H9 (cell line): ENCODE results near the gene CYSTM1. TPM values are rescaled to one million over a fixed set of nuclear protein-coding genes. Genes with fewer than 3 reads are reported as not detected.

ENCODE experiments used
- DNase-seq: peaks from one replicate; pipeline ENCODE4 v3.0.0-alpha.2; 2017
- H2AFZ ChIP-seq: one replicate; pipeline ENCODE4 v1.6.1; 2013; ENCODE audit warnings: mild to moderate bottlenecking, low read length, control low read depth, moderate library complexity
- H2AK5ac ChIP-seq: 2 replicates; pipeline ENCODE4 v1.6.1; 2013; ENCODE audit warnings: low read length, control low read depth, mixed read lengths; ENCODE audit not compliant: insufficient read length
- H2BK120ac ChIP-seq: one replicate; pipeline ENCODE4 v1.6.1; 2013; ENCODE audit warnings: low read depth, mild to moderate bottlenecking, low read length, control low read depth, inconsistent platforms; ENCODE audit not compliant: poor library complexity, severe bottlenecking
- H2BK12ac ChIP-seq: 2 replicates; pipeline ENCODE4 v1.6.1; 2013; ENCODE audit warnings: low read length, control low read depth, mixed read lengths, low read depth; ENCODE audit not compliant: insufficient read length
- H2BK15ac ChIP-seq: 2 replicates; pipeline ENCODE4 v1.6.1; 2013; ENCODE audit warnings: low read depth, low read length, control low read depth
- H2BK20ac ChIP-seq: one replicate; pipeline ENCODE4 v1.6.1; 2013; ENCODE audit warnings: low read depth, mild to moderate bottlenecking, low read length, control low read depth, inconsistent platforms; ENCODE audit not compliant: poor library complexity, severe bottlenecking
- H2BK5ac ChIP-seq: 2 replicates; pipeline ENCODE4 v1.6.1; 2013; ENCODE audit warnings: low read length, control low read depth, mixed read lengths; ENCODE audit not compliant: insufficient read length
- H3K14ac ChIP-seq: 2 replicates; pipeline ENCODE4 v1.6.1; 2013; ENCODE audit warnings: low read length, control low read depth; ENCODE audit not compliant: insufficient read depth
- H3K18ac ChIP-seq: 2 replicates; pipeline ENCODE4 v1.6.1; 2013; ENCODE audit warnings: low read depth, mild to moderate bottlenecking, mixed read lengths, low read length, control low read depth; ENCODE audit not compliant: insufficient read length
- H3K23ac ChIP-seq: 2 replicates; pipeline ENCODE4 v1.6.1; 2013; ENCODE audit warnings: low read length, control low read depth, mixed read lengths, low read depth; ENCODE audit not compliant: insufficient read length
- H3K23me2 ChIP-seq: 2 replicates; pipeline ENCODE4 v1.6.1; 2013; ENCODE audit warnings: low read depth, mild to moderate bottlenecking, mixed read lengths, low read length, control low read depth; ENCODE audit not compliant: insufficient read length, poor library complexity, severe bottlenecking
- H3K27ac ChIP-seq: 2 replicates; pipeline ENCODE4 v1.5.1; 2013; ENCODE audit warnings: low read length, control low read depth, mixed read lengths, low read depth; ENCODE audit not compliant: insufficient read length
- H3K27me3 ChIP-seq: 2 replicates; pipeline ENCODE4 v1.6.1; 2013; ENCODE audit warnings: low read length, control low read depth, inconsistent platforms; ENCODE audit not compliant: insufficient read depth
- H3K4ac ChIP-seq: 2 replicates; pipeline ENCODE4 v1.6.1; 2013; ENCODE audit warnings: low read depth, mild to moderate bottlenecking, control low read depth, inconsistent platforms, low read length, moderate library complexity
- H3K4me1 ChIP-seq: 2 replicates; pipeline ENCODE4 v1.6.1; 2013; ENCODE audit warnings: low read length, control low read depth, inconsistent platforms; ENCODE audit not compliant: insufficient read depth
- H3K4me2 ChIP-seq: 2 replicates; pipeline ENCODE4 v1.6.1; 2013; ENCODE audit warnings: low read length, control low read depth, mixed read lengths; ENCODE audit not compliant: insufficient read length, insufficient read depth
- H3K56ac ChIP-seq: 2 replicates; pipeline ENCODE4 v1.6.1; 2013; ENCODE audit warnings: low read depth, mild to moderate bottlenecking, mixed read lengths, low read length, control low read depth; ENCODE audit not compliant: insufficient read length
- H3K79me1 ChIP-seq: 2 replicates; pipeline ENCODE4 v1.6.1; 2013; ENCODE audit warnings: low read depth, mild to moderate bottlenecking, moderate library complexity, low read length, control low read depth, inconsistent platforms; ENCODE audit not compliant: insufficient read depth, poor library complexity, severe bottlenecking
- H3K79me2 ChIP-seq: 2 replicates; pipeline ENCODE4 v1.6.1; 2013; ENCODE audit warnings: low read length, control low read depth, inconsistent platforms; ENCODE audit not compliant: insufficient read depth
- H3K9ac ChIP-seq: 2 replicates; pipeline ENCODE4 v1.6.1; 2013; ENCODE audit warnings: low read length, control low read depth, mixed read lengths; ENCODE audit not compliant: insufficient read length; ENCODE audit errors: extremely low read depth
- H3K9me3 ChIP-seq: one replicate; pipeline ENCODE4 v1.6.1; 2013; ENCODE audit warnings: low read depth, low read length, inconsistent platforms; ENCODE audit not compliant: control insufficient read depth
- H3T11ph ChIP-seq: one replicate; pipeline ENCODE4 v1.6.1; 2013; ENCODE audit warnings: mild to moderate bottlenecking, low read length, control low read depth, inconsistent platforms
- H4K20me1 ChIP-seq: one replicate; pipeline ENCODE4 v1.6.1; 2013; ENCODE audit not compliant: control insufficient read depth, insufficient read length, insufficient read depth
- H4K5ac ChIP-seq: 2 replicates; pipeline ENCODE4 v1.6.1; 2013; ENCODE audit warnings: low read depth, mild to moderate bottlenecking, mixed read lengths, low read length, control low read depth; ENCODE audit not compliant: insufficient read length
- H4K8ac ChIP-seq: replicated peaks from 2 replicates; pipeline ENCODE4 v1.6.1; 2013; ENCODE audit warnings: low read length, control low read depth, mixed read lengths, low read depth; ENCODE audit not compliant: insufficient read length
- H4K91ac ChIP-seq: 2 replicates; pipeline ENCODE4 v1.6.1; 2013; ENCODE audit warnings: low read depth, mild to moderate bottlenecking, moderate library complexity, mixed read lengths, low read length, control low read depth; ENCODE audit not compliant: insufficient read length
- H3K27ac Mint-ChIP-seq, 3 experiments: 2 replicates in 2 of 3; 3 replicates in 1 of 3; pipeline ENCODE4 v1.8.0; 2020 to 2021; ENCODE audit warnings: mixed read lengths in 3 of 3, mild to moderate bottlenecking in 1 of 3, moderate library complexity in 1 of 3
- H3K27me3 Mint-ChIP-seq: 2 replicates; pipeline ENCODE4 v1.8.0; 2021; ENCODE audit warnings: low read depth, mild to moderate bottlenecking, moderate library complexity, mixed read lengths
- H3K36me3 Mint-ChIP-seq, 3 experiments: 2 replicates in 2 of 3; 3 replicates in 1 of 3; pipeline ENCODE4 v1.8.0; 2020 to 2021; ENCODE audit warnings: low read depth in 3 of 3, mixed read lengths in 3 of 3; ENCODE audit not compliant: insufficient read depth in 1 of 3
- H3K4me1 Mint-ChIP-seq, 2 experiments: 2 replicates each; pipeline ENCODE4 v1.8.0; 2020; ENCODE audit warnings: mixed read lengths in 2 of 2
- H3K4me3 Mint-ChIP-seq, 2 experiments: 2 replicates in 1 of 2; 3 replicates in 1 of 2; pipeline ENCODE4 v1.8.0; 2020 to 2021; ENCODE audit warnings: mild to moderate bottlenecking in 2 of 2, mixed read lengths in 2 of 2, moderate library complexity in 1 of 2
- H3K9me3 Mint-ChIP-seq, 2 experiments: 2 replicates in 1 of 2; 3 replicates in 1 of 2; pipeline ENCODE4 v1.8.0; 2020; ENCODE audit warnings: mild to moderate bottlenecking in 2 of 2, mixed read lengths in 2 of 2, moderate library complexity in 1 of 2
- WGBS: extraction: QIAGEN DNeasy Blood & Tissue Kit; methylation state at CpG from one replicate; pipeline ENCODE4 v1.1.7; 2013; ENCODE audit warnings: missing lambda C conversion rate, low lambda C conversion rate, mixed read lengths; ENCODE audit not compliant: insufficient read length; ENCODE audit errors: extremely low coverage; 5-methylcytosine and 5-hydroxymethylcytosine counted together
- total RNA-seq: library from RNA; stranded (reverse); gene quantifications from 2 replicates; pipeline ENCODE4 v1.2.1, GENCODE V29; 2021
- TF ChIP-seq, protein P1 (sequence below): fragments of 200-600 bp; sonication (generic); conservative IDR thresholded peaks from 3 replicates; pipeline ENCODE4 v1.8.0; 2021; ENCODE audit warnings: antibody characterized with exemption, mild to moderate bottlenecking

Gene CYSTM1
- total RNA-seq, 1 experiment from 2014 or later, result 20.6 TPM

DNA sequence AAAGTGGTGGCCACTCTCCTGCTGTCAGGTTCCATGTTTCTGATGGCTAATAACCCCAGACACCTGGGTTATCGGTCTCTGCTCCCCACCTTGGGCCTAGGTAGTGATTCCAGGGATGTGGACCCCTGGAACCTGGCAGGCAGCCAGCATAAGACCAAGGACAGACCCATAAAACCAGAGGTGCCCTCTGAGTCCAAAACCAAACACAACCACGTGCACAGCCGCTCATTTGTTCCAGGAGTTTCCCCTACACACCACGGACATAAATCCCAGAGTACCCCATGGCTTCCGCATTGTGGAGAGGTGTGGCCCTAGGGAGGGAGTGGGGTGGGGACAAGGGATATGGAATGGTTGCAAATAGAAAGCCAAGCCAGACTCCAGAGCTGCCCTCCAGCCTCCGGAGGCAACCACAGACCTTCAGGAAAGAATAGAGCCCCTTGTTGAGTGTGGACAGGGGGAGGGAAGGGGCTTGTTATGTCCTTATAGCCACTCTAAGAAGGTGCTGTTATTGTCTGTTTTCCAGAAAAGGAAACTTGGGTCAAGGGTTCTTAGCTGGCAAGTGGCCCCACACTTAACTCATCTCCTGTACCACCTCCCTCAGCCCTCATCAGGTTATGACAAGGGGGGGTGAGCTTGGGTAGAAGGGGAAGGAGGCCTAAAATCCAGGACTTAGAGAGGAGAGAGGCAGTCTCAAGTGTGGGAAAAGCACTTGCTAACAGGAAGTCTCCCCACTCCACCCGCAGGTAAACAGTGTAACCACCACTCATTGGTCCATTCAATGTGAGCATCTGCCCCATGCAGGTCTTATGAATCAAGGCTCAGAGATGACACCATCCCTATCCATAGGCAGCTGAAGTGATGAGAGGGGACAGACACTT lies 23.6 kb upstream of the CYSTM1 start:
- WGBS, result no CpG with 5 or more reads among the region's 7 CpGs
- Histone ChIP-seq H2BK12ac (no peak overlapping the region), H4K5ac (no peak overlapping the region), H2BK15ac (no peak overlapping the region), H3K79me1 (no peaks in the 10 kb centered on the region), H3K23ac (no peak overlapping the region), H3K23me2 (peaks cover 2% of the 10 kb centered on the region), H4K8ac (no peak overlapping the region), H3K18ac (no peak overlapping the region), H3T11ph (no peak overlapping the region), H3K27me3 (peaks cover 14% of the 10 kb centered on the region), H4K20me1 (no peaks in the 10 kb centered on the region), H2BK5ac (no peak overlapping the region), H3K27ac (no peak overlapping the region), H3K14ac (no peak overlapping the region), H2AFZ (no peak overlapping the region), H2BK20ac (no peak overlapping the region), H3K56ac (no peak overlapping the region), H4K91ac (no peak overlapping the region), H2AK5ac (no peak overlapping the region), H2BK120ac (no peak overlapping the region), H3K9me3 (no peaks in the 10 kb centered on the region), H3K79me2 (no peaks in the 10 kb centered on the region), H3K4me1 (no peaks in the 10 kb centered on the region; the same call in 1 of the 2 replicates), H3K9ac (no peak overlapping the region), H3K4ac (no peak overlapping the region), H3K4me2 (no peak overlapping the region)
- no peak overlapping the region for H3K4me3 Mint-ChIP-seq
- no peaks in the 10 kb centered on the region; a peak in 1 of 5 replicates for H3K9me3 Mint-ChIP-seq
- TF ChIP-seq, protein P1, sequence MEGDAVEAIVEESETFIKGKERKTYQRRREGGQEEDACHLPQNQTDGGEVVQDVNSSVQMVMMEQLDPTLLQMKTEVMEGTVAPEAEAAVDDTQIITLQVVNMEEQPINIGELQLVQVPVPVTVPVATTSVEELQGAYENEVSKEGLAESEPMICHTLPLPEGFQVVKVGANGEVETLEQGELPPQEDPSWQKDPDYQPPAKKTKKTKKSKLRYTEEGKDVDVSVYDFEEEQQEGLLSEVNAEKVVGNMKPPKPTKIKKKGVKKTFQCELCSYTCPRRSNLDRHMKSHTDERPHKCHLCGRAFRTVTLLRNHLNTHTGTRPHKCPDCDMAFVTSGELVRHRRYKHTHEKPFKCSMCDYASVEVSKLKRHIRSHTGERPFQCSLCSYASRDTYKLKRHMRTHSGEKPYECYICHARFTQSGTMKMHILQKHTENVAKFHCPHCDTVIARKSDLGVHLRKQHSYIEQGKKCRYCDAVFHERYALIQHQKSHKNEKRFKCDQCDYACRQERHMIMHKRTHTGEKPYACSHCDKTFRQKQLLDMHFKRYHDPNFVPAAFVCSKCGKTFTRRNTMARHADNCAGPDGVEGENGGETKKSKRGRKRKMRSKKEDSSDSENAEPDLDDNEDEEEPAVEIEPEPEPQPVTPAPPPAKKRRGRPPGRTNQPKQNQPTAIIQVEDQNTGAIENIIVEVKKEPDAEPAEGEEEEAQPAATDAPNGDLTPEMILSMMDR, result no peak
- H3K4me1 Mint-ChIP-seq, result peaks cover 32 to 39% of the 10 kb centered on the region in 2 experiments
- H3K36me3 Mint-ChIP-seq, result no peaks in the 10 kb centered on the region
- no peak for DNase-seq
- peaks cover 37% of the 10 kb centered on the region for H3K27me3 Mint-ChIP-seq
- no peak overlapping the region; a peak in 1 of 7 replicates for H3K27ac Mint-ChIP-seq
